ENCODE data around the gene PTCD1.

- TF ChIP-seq FOXA1 (IDR thresholded peaks at IDR 0.05) (no peak), ARNT (IDR thresholded peaks at IDR 0.05) (no peak), CTBP1 (IDR thresholded peaks at IDR 0.05; ENCODE audit: borderline replicate concordance) (no peak), FOXK2 (IDR thresholded peaks at IDR 0.05) (no peak), TARDBP (IDR thresholded peaks at IDR 0.05) (no peak), LEF1 (IDR thresholded peaks at IDR 0.05; ENCODE audit: borderline replicate concordance) (no peak), FOXM1 (IDR thresholded peaks at IDR 0.05; ENCODE audit: borderline replicate concordance) (no peak), L3MBTL2 (conservative IDR thresholded peaks at IDR 0.05) (no peak), HDGF (IDR thresholded peaks at IDR 0.05; ENCODE audit: borderline replicate concordance) (no peak), SUZ12 (IDR thresholded peaks at IDR 0.05) (no peak), ELF4 (IDR thresholded peaks at IDR 0.05) (no peak), SP1 (IDR thresholded peaks at IDR 0.05) (no peak)
- TF ChIP-seq, protein P1, sequence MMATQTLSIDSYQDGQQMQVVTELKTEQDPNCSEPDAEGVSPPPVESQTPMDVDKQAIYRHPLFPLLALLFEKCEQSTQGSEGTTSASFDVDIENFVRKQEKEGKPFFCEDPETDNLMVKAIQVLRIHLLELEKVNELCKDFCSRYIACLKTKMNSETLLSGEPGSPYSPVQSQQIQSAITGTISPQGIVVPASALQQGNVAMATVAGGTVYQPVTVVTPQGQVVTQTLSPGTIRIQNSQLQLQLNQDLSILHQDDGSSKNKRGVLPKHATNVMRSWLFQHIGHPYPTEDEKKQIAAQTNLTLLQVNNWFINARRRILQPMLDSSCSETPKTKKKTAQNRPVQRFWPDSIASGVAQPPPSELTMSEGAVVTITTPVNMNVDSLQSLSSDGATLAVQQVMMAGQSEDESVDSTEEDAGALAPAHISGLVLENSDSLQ (IDR thresholded peaks at IDR 0.05): no peak
These were observed 64.2 kb downstream of the PTCD1 start, which contains the start of gene ARPC1B for GRCh38 chr7:99374111-99375064.
